ENCODE data around the gene HMG20B. TPM values are rescaled to one million over a fixed set of nuclear protein-coding genes. Genes with fewer than 3 reads are reported as not detected.

HMG20B gene
- total and polyA plus RNA-seq, 5 donors = 35.7 to 50.5 (median 36.6) TPM

GRCh38 chr19:3609779-3610719 is 37.3 kb downstream of the HMG20B start:
- 67% methylated on average over 24 of the region's 24 CpGs for WGBS
- ATAC-seq (no peak), DNase-seq (peak; percentile 17 to 56 (median 55))
- no peaks in the 10 kb centered on the region for H3K9me3 ChIP-seq (ENCODE audit: control insufficient read depth, low read length)
- H3K4me1 ChIP-seq (ENCODE audit: control insufficient read depth, insufficient read depth, low read length) = peaks cover 3% of the 10 kb centered on the region
- intact Hi-C loops (cut with DNase I) = loop anchor here in 1 of 4 donors (10.0 kb wide), 2 partner anchors 65 to 305 kb away; no protein-coding TSS in a partner anchor
- H3K27ac ChIP-seq (ENCODE audit: low read length) = peak overlapping the region; percentile 11
- no peak overlapping the region for H3K4me3 ChIP-seq (ENCODE audit: low read length)
- H3K27me3 ChIP-seq (ENCODE audit: control insufficient read depth, insufficient read depth) = no peaks in the 10 kb centered on the region

DNA sequence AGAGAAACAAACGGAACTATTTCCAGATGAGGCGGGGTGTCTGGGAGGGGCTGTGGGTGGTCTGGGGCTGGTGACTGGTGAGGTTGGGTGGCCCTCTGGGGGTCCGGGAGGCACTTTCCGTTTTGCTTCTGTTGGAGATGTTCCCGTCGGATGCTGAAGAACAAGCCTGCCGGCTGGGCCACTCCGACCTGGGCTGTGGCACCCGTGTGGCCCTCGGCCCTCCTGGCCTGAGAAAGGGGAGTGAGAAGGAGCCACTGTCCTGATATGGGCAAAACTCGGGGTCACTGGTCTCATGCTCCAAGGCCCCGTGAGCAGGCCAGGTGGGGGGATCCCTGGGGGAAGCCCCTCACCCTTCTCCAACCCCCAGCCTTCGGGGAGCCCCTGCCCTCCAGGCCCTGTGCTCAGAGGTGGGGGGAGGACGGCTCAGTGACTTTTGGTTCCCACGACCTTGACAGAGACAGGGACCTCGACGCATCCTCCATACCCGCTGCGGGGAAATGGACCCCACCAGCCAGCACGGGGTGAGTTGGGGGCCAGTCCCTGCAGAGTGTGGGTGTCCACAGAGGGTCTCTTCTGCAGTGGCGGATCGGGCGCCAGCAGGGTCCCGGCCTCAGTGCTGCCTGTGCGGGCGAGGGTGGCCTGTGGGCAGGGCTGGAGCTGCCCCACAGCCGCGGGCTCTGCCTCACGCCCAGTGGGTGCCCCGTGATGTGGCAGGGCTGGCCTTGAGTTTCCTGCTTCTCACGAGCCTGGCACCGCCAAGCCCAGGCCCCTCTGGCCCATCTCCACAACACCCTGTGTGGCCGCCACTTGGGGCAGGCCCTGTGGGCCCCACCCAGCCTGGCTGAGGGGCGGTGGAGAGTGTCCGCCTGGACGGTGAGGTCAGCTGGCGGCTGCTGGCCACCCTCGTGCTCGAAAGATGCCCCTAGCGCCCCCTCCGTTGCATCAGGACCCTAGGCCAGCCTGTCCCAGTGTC is 38.3 kb downstream of the HMG20B start:
- ATAC-seq = no peak
- H3K27ac ChIP-seq (ENCODE audit: low read length) = no peak overlapping the region
- peak; percentile 18 to 60 (median 44) for DNase-seq
- H3K9me3 ChIP-seq (ENCODE audit: control insufficient read depth, low read length) = no peaks in the 10 kb centered on the region
- WGBS = 83% methylated on average over 41 of the region's 41 CpGs
- intact Hi-C loops (cut with DNase I) = loop anchor here in 1 of 4 donors (10.0 kb wide), 2 partner anchors 66 to 306 kb away; no protein-coding TSS in a partner anchor
- peaks cover 3% of the 10 kb centered on the region for H3K4me1 ChIP-seq (ENCODE audit: control insufficient read depth, insufficient read depth, low read length)
- H3K4me3 ChIP-seq (ENCODE audit: low read length) = no peak overlapping the region
- no peaks in the 10 kb centered on the region for H3K27me3 ChIP-seq (ENCODE audit: control insufficient read depth, insufficient read depth)

DNA sequence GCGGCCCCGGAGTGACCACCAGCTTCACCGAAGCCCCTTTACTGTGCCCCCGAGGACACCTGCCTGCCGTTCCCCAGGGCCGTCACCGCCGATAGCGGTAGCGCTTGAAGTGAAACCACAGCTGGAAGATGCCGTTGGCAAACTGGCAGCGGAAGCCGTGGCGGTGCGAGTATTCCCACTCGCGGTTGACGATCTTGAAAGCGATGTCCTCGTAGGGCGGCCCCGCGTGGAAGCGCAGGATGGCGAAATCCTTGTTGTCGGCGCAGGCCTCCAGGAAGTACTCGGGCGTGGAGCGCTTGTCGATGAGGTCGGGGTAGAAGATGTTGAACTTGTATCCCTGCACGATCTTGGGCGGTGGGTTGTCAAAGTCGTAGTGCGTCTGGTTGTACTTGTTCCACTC is 39.1 kb downstream of the HMG20B start:
- no peaks in the 10 kb centered on the region for H3K27me3 ChIP-seq (ENCODE audit: control insufficient read depth, insufficient read depth)
- no peaks in the 10 kb centered on the region for H3K9me3 ChIP-seq (ENCODE audit: control insufficient read depth, low read length)
- intact Hi-C loops (cut with DNase I) = loop anchor here in 1 of 4 donors (10.0 kb wide), 2 partner anchors 67 to 307 kb away; no protein-coding TSS in a partner anchor
- peaks cover 3% of the 10 kb centered on the region for H3K4me1 ChIP-seq (ENCODE audit: control insufficient read depth, insufficient read depth, low read length)
- no peak overlapping the region for H3K4me3 ChIP-seq (ENCODE audit: low read length)
- peak; percentile 13 to 59 (median 53) for DNase-seq
- ATAC-seq = no peak
- no peak overlapping the region for H3K27ac ChIP-seq (ENCODE audit: low read length)
- 93% methylated on average over 36 of the region's 36 CpGs for WGBS

GRCh38 chr19:3612330-3612729 is 39.6 kb downstream of the HMG20B start:
- H3K27ac ChIP-seq (ENCODE audit: low read length) = no peak overlapping the region
- H3K4me3 ChIP-seq (ENCODE audit: low read length) = no peak overlapping the region
- peaks cover 3% of the 10 kb centered on the region for H3K4me1 ChIP-seq (ENCODE audit: control insufficient read depth, insufficient read depth, low read length)
- no peaks in the 10 kb centered on the region for H3K9me3 ChIP-seq (ENCODE audit: control insufficient read depth, low read length)
- intact Hi-C loops (cut with DNase I) = loop anchor here in 1 of 4 donors (10.0 kb wide), 2 partner anchors 68 to 308 kb away; no protein-coding TSS in a partner anchor
- ATAC-seq (no peak), DNase-seq (peak in 2 of 3 donors; percentile 19 to 61)
- H3K27me3 ChIP-seq (ENCODE audit: control insufficient read depth, insufficient read depth) = no peaks in the 10 kb centered on the region
- 96% methylated on average over 33 of the region's 33 CpGs for WGBS

DNA sequence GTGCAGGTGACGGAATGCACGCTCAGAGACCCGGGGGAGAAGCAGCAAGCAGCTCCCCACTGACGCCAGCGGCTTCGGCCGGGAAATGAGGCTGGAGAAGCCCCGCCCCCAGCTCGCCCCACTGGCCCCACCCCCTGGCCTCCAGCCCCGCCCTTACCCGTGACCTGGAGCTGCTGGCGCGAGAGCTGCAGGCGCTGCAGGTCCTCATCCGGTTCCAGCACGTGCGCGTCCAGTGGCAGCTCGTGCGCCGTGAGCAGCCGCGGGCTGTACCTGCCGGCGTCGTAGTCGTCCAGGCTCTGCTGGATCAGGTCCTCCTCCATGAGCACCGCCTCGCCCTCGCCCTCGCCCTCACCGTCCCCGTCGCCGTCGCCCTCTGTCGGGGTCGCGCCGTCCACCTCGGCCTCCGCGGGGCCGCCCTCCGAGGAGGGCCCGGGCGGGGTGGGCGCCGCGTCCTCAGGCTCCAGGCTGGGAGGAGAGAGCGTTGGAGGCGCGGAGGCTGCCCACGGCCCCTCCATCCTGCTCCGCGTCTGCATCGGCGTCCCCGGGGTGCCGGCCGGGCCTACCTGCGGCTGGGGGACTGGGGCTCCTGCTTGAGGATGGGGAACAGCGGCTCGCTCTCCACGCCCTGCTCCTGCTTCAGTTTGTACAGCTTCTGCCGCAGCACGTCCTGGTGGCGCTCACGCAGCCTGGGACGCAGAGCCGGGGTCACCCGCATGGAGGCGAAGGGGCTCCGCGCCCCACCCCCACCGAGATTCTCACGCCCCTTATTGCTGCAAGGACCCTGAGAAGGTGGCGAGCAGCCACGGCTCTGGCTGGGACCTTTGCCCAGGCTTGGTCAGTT is 40.4 kb downstream of the HMG20B start:
- ATAC-seq = no peak
- Histone ChIP-seq H3K4me3 (ENCODE audit: low read length) (no peak overlapping the region), H3K27me3 (ENCODE audit: control insufficient read depth, insufficient read depth) (no peaks in the 10 kb centered on the region), H3K27ac (ENCODE audit: low read length) (no peak overlapping the region), H3K9me3 (ENCODE audit: control insufficient read depth, low read length) (no peaks in the 10 kb centered on the region), H3K4me1 (ENCODE audit: control insufficient read depth, insufficient read depth, low read length) (no peaks in the 10 kb centered on the region)
- 85% methylated on average over 79 of the region's 79 CpGs for WGBS
- peak in 2 of 3 donors; percentile 23 to 63 for DNase-seq
- intact Hi-C loops (cut with DNase I) = loop anchor here in 1 of 4 donors (10.0 kb wide), 2 partner anchors 68 to 308 kb away; no protein-coding TSS in a partner anchor

- 85% methylated on average over 39 of the region's 39 CpGs for WGBS
- Histone ChIP-seq H3K27ac (ENCODE audit: low read length) (no peak overlapping the region), H3K9me3 (ENCODE audit: control insufficient read depth, low read length) (no peaks in the 10 kb centered on the region), H3K27me3 (ENCODE audit: control insufficient read depth, insufficient read depth) (no peaks in the 10 kb centered on the region), H3K4me3 (ENCODE audit: low read length) (no peak overlapping the region), H3K4me1 (ENCODE audit: control insufficient read depth, insufficient read depth, low read length) (no peaks in the 10 kb centered on the region)
- peak in 2 of 3 donors; percentile 11 to 66 for DNase-seq
- ATAC-seq = no peak
- intact Hi-C loops (cut with DNase I) = loop anchor here in 1 of 4 donors (10.0 kb wide), 2 partner anchors 69 to 309 kb away; no protein-coding TSS in a partner anchor
Measured at GRCh38 chr19:3613818-3614661, 41.3 kb downstream of the HMG20B start.

DNA sequence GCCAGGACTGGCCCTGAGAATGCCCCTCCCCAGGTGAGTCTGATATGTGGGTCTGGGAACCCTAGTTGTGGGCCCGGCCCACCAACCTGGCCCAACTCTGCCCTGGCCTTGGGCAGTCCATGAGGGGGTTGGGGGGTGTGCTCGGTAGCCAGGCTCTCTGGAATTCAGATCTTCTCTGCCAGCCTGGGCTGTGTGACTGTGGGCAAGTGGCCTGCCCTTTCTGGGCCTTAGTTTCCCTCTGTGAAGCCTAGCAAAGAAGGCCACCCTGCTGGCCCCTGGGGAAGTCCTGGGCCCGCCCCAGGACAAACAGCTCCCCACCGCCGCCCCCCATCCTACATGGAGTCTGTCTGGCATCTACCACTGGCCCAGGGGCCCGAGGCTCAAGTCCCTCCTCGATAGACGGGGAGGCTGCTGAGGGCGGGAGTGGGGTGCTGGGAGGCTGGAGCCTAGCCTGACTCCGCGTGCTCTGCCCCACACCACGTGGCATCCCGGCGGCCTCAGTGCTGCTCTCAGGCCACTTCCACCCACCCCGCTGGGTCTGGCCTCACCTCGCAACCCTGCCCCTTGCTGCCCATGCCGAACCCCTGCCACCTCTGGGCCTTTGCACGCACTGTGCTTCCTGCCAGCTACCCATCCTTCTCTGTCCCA is 42.2 kb downstream of the HMG20B start:
- H3K27me3 ChIP-seq (ENCODE audit: control insufficient read depth, insufficient read depth) = no peaks in the 10 kb centered on the region
- H3K4me1 ChIP-seq (ENCODE audit: control insufficient read depth, insufficient read depth, low read length) = no peaks in the 10 kb centered on the region
- ATAC-seq = no peak
- no peak overlapping the region for H3K4me3 ChIP-seq (ENCODE audit: low read length)
- DNase-seq = peak in 2 of 3 donors; percentile 15 to 55
- no peaks in the 10 kb centered on the region for H3K9me3 ChIP-seq (ENCODE audit: control insufficient read depth, low read length)
- WGBS = 88% methylated on average over 18 of the region's 18 CpGs
- intact Hi-C loops (cut with DNase I) = loop anchor here in 3 of 4 donors (5.0 to 10.0 kb wide), 3 partner anchors 68 to 310 kb away; no protein-coding TSS in a partner anchor
- H3K27ac ChIP-seq (ENCODE audit: low read length) = no peak overlapping the region

- Histone ChIP-seq H3K27ac (ENCODE audit: low read length) (no peak overlapping the region), H3K4me1 (ENCODE audit: control insufficient read depth, insufficient read depth, low read length) (no peaks in the 10 kb centered on the region), H3K9me3 (ENCODE audit: control insufficient read depth, low read length) (no peaks in the 10 kb centered on the region), H3K4me3 (ENCODE audit: low read length) (no peak overlapping the region), H3K27me3 (ENCODE audit: control insufficient read depth, insufficient read depth) (no peaks in the 10 kb centered on the region)
- WGBS = 93% methylated on average over 26 of the region's 26 CpGs
- intact Hi-C loops (cut with DNase I) = loop anchor here in 3 of 4 donors (5.0 to 10.0 kb wide), 3 partner anchors 68 to 311 kb away; no protein-coding TSS in a partner anchor
- DNase-seq (peak in 2 of 3 donors; percentile 40 to 64), ATAC-seq (no peak)
Measured at GRCh38 chr19:3615524-3616135, 42.9 kb downstream of the HMG20B start.

Measured in right cardiac atrium (tissue), 5 donors.